Measurements from ENCODE around the gene DNAH3. TPM values are rescaled to one million over a fixed set of nuclear protein-coding genes. Genes with fewer than 3 reads are reported as not detected.
A peak's percentile ranks its signal among the peaks of the same experiment; 100 is the strongest.

Gene DNAH3
- total and polyA plus RNA-seq, 2 of the 13 experiments (the other 11 are each of a cell fraction or from before 2014, with no cell fraction given): 0.07 to 0.08 TPM

DNA sequence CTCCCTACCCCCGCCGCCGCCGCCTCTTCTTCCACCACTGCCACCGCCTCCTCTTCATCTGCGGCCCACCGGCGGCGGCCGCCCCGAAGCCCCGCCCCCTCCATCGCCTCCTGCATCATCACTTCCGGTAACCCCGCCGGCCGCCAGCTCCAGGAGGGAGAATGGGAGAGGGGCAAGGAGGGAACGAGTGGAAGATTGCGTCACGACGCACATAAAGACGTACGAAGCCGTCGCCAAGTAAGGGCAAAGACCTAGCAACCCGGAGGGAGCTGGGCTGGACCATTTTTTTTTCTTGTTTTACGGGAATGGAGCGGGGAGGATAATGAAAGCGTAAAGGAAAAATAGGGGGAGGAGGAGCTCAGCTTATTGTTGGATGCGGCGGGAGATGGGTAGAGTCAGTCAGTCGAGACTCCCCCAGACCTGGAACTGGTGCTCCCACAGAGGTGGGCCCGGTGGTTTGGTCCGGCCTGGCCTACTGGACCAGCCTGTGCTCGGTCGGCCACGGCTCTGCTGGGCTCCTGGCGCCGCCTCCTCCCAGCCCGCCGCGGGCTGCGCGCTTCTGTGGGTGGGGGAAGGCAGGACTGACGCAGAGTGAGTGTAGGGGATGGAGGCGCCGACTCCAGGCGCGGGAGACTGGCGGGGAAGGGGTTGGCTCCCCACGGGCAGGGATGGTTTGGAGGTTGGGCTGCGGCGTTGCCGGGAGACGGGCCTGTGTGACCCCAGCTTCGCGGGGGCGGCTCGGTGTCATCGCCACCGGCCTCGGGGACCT lies 250.2 kb downstream of the DNAH3 start, which contains the start of the genes DCUN1D3 and LYRM1 (continued):
- peak in 1 of 2 experiments; percentile 17; a peak in 1 of 4 replicates for TF ChIP-seq NR2F1 (CRISPR knock-in tag; IDR thresholded peaks at IDR 0.05)
- TF ChIP-seq, protein P1, sequence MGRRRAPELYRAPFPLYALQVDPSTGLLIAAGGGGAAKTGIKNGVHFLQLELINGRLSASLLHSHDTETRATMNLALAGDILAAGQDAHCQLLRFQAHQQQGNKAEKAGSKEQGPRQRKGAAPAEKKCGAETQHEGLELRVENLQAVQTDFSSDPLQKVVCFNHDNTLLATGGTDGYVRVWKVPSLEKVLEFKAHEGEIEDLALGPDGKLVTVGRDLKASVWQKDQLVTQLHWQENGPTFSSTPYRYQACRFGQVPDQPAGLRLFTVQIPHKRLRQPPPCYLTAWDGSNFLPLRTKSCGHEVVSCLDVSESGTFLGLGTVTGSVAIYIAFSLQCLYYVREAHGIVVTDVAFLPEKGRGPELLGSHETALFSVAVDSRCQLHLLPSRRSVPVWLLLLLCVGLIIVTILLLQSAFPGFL (CRISPR knock-in tag; IDR thresholded peaks at IDR 0.05): peak; percentile 40; the same call in 1 of the 2 replicates
- TF ChIP-seq ZNF589 (CRISPR knock-in tag; conservative IDR thresholded peaks at IDR 0.05): peak; percentile 94
- peak; percentile 83; the same call in 1 of the 2 replicates for TF ChIP-seq ZBTB20 (CRISPR knock-in tag; IDR thresholded peaks at IDR 0.05; ENCODE audit: borderline replicate concordance, low read depth)
- TF ChIP-seq, protein P2, sequence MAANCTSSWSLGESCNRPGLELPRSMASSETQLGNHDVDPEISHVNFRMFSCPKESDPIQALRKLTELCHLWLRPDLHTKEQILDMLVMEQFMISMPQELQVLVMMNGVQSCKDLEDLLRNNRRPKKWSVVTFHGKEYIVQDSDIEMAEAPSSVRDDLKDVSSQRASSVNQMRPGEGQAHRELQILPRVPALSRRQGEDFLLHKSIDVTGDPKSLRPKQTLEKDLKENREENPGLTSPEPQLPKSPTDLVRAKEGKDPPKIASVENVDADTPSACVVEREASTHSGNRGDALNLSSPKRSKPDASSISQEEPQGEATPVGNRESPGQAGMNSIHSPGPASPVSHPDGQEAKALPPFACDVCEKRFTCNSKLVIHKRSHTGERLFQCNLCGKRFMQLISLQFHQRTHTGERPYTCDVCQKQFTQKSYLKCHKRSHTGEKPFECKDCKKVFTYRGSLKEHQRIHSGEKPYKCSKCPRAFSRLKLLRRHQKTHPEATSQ (CRISPR knock-in tag; IDR thresholded peaks at IDR 0.05; ENCODE audit: borderline replicate concordance): no peak; the same call in 1 of the 2 replicates
- TF ChIP-seq ADNP (CRISPR knock-in tag; IDR thresholded peaks at IDR 0.05): no peak
- peak; percentile 85 for TF ChIP-seq ZNF263 (CRISPR knock-in tag; IDR thresholded peaks at IDR 0.05)
- no peak; the same call in 1 of the 2 replicates for TF ChIP-seq AKAP8 (CRISPR knock-in tag; IDR thresholded peaks at IDR 0.05)
- peak; percentile 100 for TF ChIP-seq CEBPB (IDR thresholded peaks at IDR 0.05; ENCODE audit: borderline replicate concordance, low read depth, low read length)
- TF ChIP-seq, protein P3, sequence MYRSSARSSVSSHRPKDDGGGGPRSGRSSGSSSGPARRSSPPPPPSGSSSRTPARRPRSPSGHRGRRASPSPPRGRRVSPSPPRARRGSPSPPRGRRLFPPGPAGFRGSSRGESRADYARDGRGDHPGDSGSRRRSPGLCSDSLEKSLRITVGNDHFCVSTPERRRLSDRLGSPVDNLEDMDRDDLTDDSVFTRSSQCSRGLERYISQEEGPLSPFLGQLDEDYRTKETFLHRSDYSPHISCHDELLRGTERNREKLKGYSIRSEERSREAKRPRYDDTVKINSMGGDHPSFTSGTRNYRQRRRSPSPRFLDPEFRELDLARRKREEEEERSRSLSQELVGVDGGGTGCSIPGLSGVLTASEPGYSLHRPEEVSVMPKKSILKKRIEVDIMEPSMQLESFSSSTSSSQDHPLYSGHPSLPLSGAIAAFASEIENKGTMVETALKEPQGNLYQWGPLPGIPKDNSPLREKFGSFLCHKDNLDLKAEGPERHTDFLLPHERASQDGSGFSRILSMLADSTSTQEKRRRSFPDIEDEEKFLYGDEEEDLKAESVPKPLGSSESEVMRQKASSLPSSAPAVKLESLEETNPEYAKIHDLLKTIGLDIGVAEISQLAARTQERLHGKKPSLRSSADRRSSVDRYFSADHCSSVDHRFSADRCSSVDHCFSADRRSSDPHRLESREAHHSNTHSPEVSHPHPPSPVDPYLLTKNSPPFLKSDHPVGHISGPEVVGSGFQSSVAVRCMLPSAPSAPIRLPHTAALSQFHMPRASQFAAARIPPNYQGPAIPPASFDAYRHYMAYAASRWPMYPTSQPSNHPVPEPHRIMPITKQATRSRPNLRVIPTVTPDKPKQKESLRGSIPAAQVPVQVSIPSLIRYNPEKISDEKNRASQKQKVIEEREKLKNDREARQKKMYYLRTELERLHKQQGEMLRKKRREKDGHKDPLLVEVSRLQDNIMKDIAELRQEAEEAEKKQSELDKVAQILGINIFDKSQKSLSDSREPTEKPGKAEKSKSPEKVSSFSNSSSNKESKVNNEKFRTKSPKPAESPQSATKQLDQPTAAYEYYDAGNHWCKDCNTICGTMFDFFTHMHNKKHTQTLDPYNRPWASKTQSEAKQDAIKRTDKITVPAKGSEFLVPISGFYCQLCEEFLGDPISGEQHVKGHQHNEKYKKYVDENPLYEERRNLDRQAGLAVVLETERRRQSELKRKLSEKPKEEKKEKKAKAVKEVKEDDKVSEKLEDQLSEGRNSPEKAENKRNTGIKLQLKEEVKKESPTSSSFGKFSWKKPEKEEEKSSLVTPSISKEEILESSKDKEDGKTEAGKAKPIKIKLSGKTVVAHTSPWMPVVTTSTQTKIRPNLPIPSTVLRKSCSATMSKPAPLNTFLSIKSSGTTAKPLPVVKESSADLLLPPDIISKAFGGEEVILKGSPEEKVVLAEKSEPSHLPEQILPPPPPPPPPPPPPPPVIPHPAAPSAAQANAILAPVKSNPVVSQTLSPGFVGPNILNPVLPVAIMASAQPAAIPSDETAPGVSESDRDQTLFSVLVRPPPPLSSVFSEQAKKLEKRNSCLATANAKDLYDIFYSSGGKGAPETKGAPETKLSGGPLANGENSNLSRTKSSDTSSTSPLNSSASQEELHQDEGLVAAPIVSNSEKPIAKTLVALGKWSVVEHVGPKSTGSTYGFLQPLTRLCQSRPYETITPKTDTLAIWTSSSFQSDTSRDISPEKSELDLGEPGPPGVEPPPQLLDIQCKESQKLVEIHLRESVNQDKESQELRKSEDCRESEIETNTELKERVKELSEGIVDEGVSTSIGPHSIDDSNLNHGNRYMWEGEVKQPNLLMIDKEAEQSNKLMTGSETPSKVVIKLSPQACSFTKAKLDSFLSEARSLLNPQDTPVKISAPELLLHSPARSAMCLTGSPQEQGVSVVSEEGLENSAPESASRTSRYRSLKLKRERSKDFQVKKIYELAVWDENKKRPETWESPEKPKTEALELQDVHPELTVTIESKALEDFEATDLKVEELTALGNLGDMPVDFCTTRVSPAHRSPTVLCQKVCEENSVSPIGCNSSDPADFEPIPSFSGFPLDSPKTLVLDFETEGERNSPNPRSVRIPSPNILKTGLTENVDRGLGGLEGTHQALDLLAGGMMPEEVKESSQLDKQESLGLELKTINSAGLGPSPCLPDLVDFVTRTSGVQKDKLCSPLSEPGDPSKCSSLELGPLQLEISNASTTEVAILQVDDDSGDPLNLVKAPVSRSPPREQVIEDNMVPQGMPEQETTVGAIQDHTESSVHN (CRISPR knock-in tag; IDR thresholded peaks at IDR 0.05): no peak
- no peak for TF ChIP-seq IKZF4 (CRISPR knock-in tag; IDR thresholded peaks at IDR 0.05; ENCODE audit: borderline replicate concordance, low read depth, not compliant biosample characterization)
- TF ChIP-seq HCFC1 (IDR thresholded peaks at IDR 0.05; ENCODE audit: low read depth, low read length): peak; percentile 41; the same call in 1 of the 2 replicates
- TF ChIP-seq ZNF235 (CRISPR knock-in tag; IDR thresholded peaks at IDR 0.05; ENCODE audit: borderline replicate concordance): peak; percentile 83
- TF ChIP-seq, protein P4, sequence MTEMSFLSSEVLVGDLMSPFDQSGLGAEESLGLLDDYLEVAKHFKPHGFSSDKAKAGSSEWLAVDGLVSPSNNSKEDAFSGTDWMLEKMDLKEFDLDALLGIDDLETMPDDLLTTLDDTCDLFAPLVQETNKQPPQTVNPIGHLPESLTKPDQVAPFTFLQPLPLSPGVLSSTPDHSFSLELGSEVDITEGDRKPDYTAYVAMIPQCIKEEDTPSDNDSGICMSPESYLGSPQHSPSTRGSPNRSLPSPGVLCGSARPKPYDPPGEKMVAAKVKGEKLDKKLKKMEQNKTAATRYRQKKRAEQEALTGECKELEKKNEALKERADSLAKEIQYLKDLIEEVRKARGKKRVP (CRISPR knock-in tag; IDR thresholded peaks at IDR 0.05): peak in 1 of 2 experiments; percentile 93; a peak in 2 of 4 replicates

Measured in HepG2 (cell line).